ENCODE data around the gene NAALADL2.

NAALADL2 gene

DNA sequence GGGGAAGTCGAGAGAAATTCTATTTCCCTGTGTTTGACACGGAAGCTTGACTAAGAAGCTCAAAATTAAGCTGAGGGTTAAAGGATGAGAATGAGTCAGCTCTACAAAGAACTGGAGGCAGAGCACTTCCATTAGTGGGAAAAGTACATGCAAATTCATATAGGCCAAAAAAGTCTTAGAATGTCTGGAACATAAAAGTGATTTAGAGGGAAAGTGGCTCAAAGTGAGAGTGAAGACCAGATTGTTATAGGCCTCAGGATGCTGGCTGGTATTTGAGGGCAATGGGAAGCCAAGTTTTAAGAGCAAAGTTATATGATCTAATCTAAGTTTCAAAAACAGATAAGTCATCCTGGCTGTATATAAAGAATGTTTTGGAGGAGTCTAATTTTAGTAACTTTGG lies 857.3 kb downstream of the NAALADL2 start:
- Histone ChIP-seq H4K8ac (ENCODE audit: low read depth, low read length) (no peak overlapping the region), H3K27me3 (ENCODE audit: insufficient read depth, low read length) (no peaks in the 10 kb centered on the region), H3K9me3 (ENCODE audit: insufficient read depth, low read depth, low read length) (no peaks in the 10 kb centered on the region), H3K18ac (ENCODE audit: low read length) (no peak overlapping the region), H2AFZ (ENCODE audit: insufficient read depth, low read length, poor library complexity) (no peak overlapping the region), H3K36me3 (ENCODE audit: control insufficient read depth in 1 of 2, insufficient read depth in 2 of 2, low read length in 2 of 2) (no peaks in the 10 kb centered on the region), H3K4me2 (ENCODE audit: low read length) (no peak overlapping the region), H2BK5ac (ENCODE audit: low read depth, low read length, poor library complexity) (no peak overlapping the region), H2BK120ac (ENCODE audit: insufficient read depth, low read length, poor library complexity) (no peak overlapping the region), H3K9ac (ENCODE audit: low read length) (no peak overlapping the region), H4K91ac (ENCODE audit: low read depth, low read length) (no peak overlapping the region), H3K4ac (ENCODE audit: low read depth, low read length) (no peak overlapping the region), H2BK12ac (ENCODE audit: low read length) (no peak overlapping the region), H3K4me1 (ENCODE audit: control insufficient read depth in 1 of 2, insufficient read depth in 2 of 2, low read length in 2 of 2) (no peaks in the 10 kb centered on the region), H3K14ac (ENCODE audit: low read length) (no peak overlapping the region), H3K23ac (ENCODE audit: low read length) (no peak overlapping the region), H2AK5ac (ENCODE audit: low read length) (no peak overlapping the region), H3K27ac (ENCODE audit: low read depth, low read length) (no peak overlapping the region), H3K4me3 (ENCODE audit: low read depth, low read length) (no peak overlapping the region), H4K12ac (ENCODE audit: low read depth, low read length) (no peak overlapping the region), H3K79me2 (ENCODE audit: control insufficient read depth, insufficient read depth, low read length, poor library complexity) (no peaks in the 10 kb centered on the region), H3K79me1 (ENCODE audit: low read length) (no peaks in the 10 kb centered on the region)
- DNase-seq: no peak
- no CpG with 5 or more reads among the region's 2 CpGs for WGBS (ENCODE audit: extremely low coverage, insufficient coverage, insufficient read length)

DNA sequence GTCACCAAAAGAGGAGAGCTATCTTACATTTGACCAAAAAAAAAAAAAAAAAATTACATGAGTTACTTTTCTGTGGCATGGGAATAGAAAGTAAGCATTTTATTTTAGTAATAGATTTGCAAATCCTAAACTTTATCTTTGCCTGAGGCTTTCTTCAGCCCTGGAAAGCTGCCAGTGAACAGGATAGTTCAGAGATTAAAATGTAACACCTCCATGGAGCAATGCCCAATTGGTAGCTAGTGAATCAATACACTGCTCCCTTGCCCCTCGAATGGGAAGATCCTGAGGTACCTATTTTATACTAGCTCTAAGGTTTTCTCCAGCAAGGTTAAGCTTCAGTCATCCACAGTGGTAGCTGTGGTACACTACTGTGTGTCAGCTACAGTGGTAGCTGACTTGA lies 867.1 kb downstream of the NAALADL2 start:
- Histone ChIP-seq H3K4me3 (ENCODE audit: low read depth, low read length) (no peak overlapping the region), H3K4ac (ENCODE audit: low read depth, low read length) (no peak overlapping the region), H2BK12ac (ENCODE audit: low read length) (no peak overlapping the region), H3K23ac (ENCODE audit: low read length) (no peak overlapping the region), H3K4me1 (ENCODE audit: control insufficient read depth in 1 of 2, insufficient read depth in 2 of 2, low read length in 2 of 2) (no peaks in the 10 kb centered on the region), H2AK5ac (ENCODE audit: low read length) (no peak overlapping the region), H4K12ac (ENCODE audit: low read depth, low read length) (no peak overlapping the region), H3K4me2 (ENCODE audit: low read length) (no peak overlapping the region), H3K14ac (ENCODE audit: low read length) (no peak overlapping the region), H4K8ac (ENCODE audit: low read depth, low read length) (no peak overlapping the region), H3K27me3 (ENCODE audit: insufficient read depth, low read length) (no peaks in the 10 kb centered on the region), H3K79me2 (ENCODE audit: control insufficient read depth, insufficient read depth, low read length, poor library complexity) (no peaks in the 10 kb centered on the region), H4K91ac (ENCODE audit: low read depth, low read length) (no peak overlapping the region), H3K36me3 (ENCODE audit: control insufficient read depth in 1 of 2, insufficient read depth in 2 of 2, low read length in 2 of 2) (no peaks in the 10 kb centered on the region), H3K18ac (ENCODE audit: low read length) (no peak overlapping the region), H2BK5ac (ENCODE audit: low read depth, low read length, poor library complexity) (no peak overlapping the region), H3K9ac (ENCODE audit: low read length) (no peak overlapping the region), H2AFZ (ENCODE audit: insufficient read depth, low read length, poor library complexity) (no peak overlapping the region), H3K79me1 (ENCODE audit: low read length) (no peaks in the 10 kb centered on the region), H3K27ac (ENCODE audit: low read depth, low read length) (no peak overlapping the region), H3K9me3 (ENCODE audit: insufficient read depth, low read depth, low read length) (no peaks in the 10 kb centered on the region), H2BK120ac (ENCODE audit: insufficient read depth, low read length, poor library complexity) (no peak overlapping the region)
- DNase-seq: no peak
- WGBS (ENCODE audit: extremely low coverage, insufficient coverage, insufficient read length): no CpG with 5 or more reads among the region's 1 CpG

DNA sequence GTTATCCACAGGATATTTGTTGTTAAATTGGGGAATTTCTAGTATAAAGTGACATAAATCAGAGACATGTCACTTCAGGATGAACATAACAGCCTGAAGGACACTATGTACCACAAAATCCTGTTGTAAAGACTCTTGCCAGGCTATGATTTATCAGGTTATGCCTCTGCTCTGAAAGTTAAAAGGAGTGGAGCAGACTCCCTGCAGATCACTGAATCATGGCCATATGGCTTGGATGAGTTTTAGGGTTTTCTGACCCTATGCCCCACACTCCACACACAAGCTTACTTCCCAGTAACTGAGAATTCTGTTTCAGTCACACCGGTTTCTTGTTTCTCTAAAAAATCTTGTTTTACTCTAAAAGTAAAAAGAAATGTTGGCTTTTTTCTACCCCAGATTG lies 869.4 kb downstream of the NAALADL2 start:
- H3K23ac ChIP-seq (ENCODE audit: low read length): no peak overlapping the region
- DNase-seq: no peak
- H3K9me3 ChIP-seq (ENCODE audit: insufficient read depth, low read depth, low read length): no peaks in the 10 kb centered on the region
- H4K91ac ChIP-seq (ENCODE audit: low read depth, low read length): no peak overlapping the region
- H3K14ac ChIP-seq (ENCODE audit: low read length): no peak overlapping the region
- no peaks in the 10 kb centered on the region for H3K79me1 ChIP-seq (ENCODE audit: low read length)
- no peak overlapping the region for H3K4ac ChIP-seq (ENCODE audit: low read depth, low read length)
- no peaks in the 10 kb centered on the region for H3K27me3 ChIP-seq (ENCODE audit: insufficient read depth, low read length)
- no peak overlapping the region for H3K4me2 ChIP-seq (ENCODE audit: low read length)
- H2AK5ac ChIP-seq (ENCODE audit: low read length): no peak overlapping the region
- no peak overlapping the region for H3K18ac ChIP-seq (ENCODE audit: low read length)
- H4K8ac ChIP-seq (ENCODE audit: low read depth, low read length): no peak overlapping the region
- no peaks in the 10 kb centered on the region for H3K79me2 ChIP-seq (ENCODE audit: control insufficient read depth, insufficient read depth, low read length, poor library complexity)
- no peak overlapping the region for H3K4me3 ChIP-seq (ENCODE audit: low read depth, low read length)
- H3K36me3 ChIP-seq (ENCODE audit: control insufficient read depth in 1 of 2, insufficient read depth in 2 of 2, low read length in 2 of 2): no peaks in the 10 kb centered on the region
- H2BK120ac ChIP-seq (ENCODE audit: insufficient read depth, low read length, poor library complexity): no peak overlapping the region
- H2AFZ ChIP-seq (ENCODE audit: insufficient read depth, low read length, poor library complexity): no peak overlapping the region
- no peaks in the 10 kb centered on the region for H3K4me1 ChIP-seq (ENCODE audit: control insufficient read depth in 1 of 2, insufficient read depth in 2 of 2, low read length in 2 of 2)
- no peak overlapping the region for H3K27ac ChIP-seq (ENCODE audit: low read depth, low read length)
- no peak overlapping the region for H2BK12ac ChIP-seq (ENCODE audit: low read length)
- H2BK5ac ChIP-seq (ENCODE audit: low read depth, low read length, poor library complexity): no peak overlapping the region
- no peak overlapping the region for H3K9ac ChIP-seq (ENCODE audit: low read length)
- WGBS (ENCODE audit: extremely low coverage, insufficient coverage, insufficient read length): no CpG with 5 or more reads among the region's 1 CpG
- no peak overlapping the region for H4K12ac ChIP-seq (ENCODE audit: low read depth, low read length)

DNA sequence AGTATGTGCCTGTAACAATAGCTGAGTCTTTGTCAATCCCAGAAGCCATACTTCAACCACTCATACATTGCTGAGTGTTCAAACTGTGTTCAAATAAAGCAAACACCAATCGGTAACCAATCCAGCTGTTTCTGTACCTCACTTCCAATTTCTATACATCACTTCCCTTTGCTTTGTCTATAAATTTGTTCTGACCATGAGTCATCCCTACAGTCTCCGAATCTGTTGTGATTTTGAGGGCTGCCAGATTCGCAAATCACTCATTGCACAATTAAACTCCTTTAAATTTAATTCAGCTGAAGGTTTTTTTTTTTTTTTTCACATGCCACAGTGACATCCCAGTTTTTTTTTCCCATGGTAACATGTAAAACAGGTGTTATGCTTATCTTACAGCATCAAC lies 870.3 kb downstream of the NAALADL2 start:
- H2BK5ac ChIP-seq (ENCODE audit: low read depth, low read length, poor library complexity): no peak overlapping the region
- no peak for DNase-seq
- H3K36me3 ChIP-seq (ENCODE audit: control insufficient read depth in 1 of 2, insufficient read depth in 2 of 2, low read length in 2 of 2): peaks cover 0 to under 1% of the 10 kb centered on the region in 2 experiments
- no peak overlapping the region for H4K8ac ChIP-seq (ENCODE audit: low read depth, low read length)
- H3K4me2 ChIP-seq (ENCODE audit: low read length): no peak overlapping the region
- no CpG with 5 or more reads among the region's 3 CpGs for WGBS (ENCODE audit: extremely low coverage, insufficient coverage, insufficient read length)
- H3K4ac ChIP-seq (ENCODE audit: low read depth, low read length): no peak overlapping the region
- H3K27ac ChIP-seq (ENCODE audit: low read depth, low read length): no peak overlapping the region
- no peak overlapping the region for H3K14ac ChIP-seq (ENCODE audit: low read length)
- no peak overlapping the region for H3K9ac ChIP-seq (ENCODE audit: low read length)
- H3K9me3 ChIP-seq (ENCODE audit: insufficient read depth, low read depth, low read length): peaks cover 4% of the 10 kb centered on the region
- H3K27me3 ChIP-seq (ENCODE audit: insufficient read depth, low read length): no peaks in the 10 kb centered on the region
- H3K18ac ChIP-seq (ENCODE audit: low read length): no peak overlapping the region
- no peaks in the 10 kb centered on the region for H3K79me2 ChIP-seq (ENCODE audit: control insufficient read depth, insufficient read depth, low read length, poor library complexity)
- H2AFZ ChIP-seq (ENCODE audit: insufficient read depth, low read length, poor library complexity): no peak overlapping the region
- H2BK120ac ChIP-seq (ENCODE audit: insufficient read depth, low read length, poor library complexity): no peak overlapping the region
- H4K12ac ChIP-seq (ENCODE audit: low read depth, low read length): no peak overlapping the region
- H2BK12ac ChIP-seq (ENCODE audit: low read length): no peak overlapping the region
- H3K23ac ChIP-seq (ENCODE audit: low read length): no peak overlapping the region
- no peaks in the 10 kb centered on the region for H3K4me1 ChIP-seq (ENCODE audit: control insufficient read depth in 1 of 2, insufficient read depth in 2 of 2, low read length in 2 of 2)
- H2AK5ac ChIP-seq (ENCODE audit: low read length): no peak overlapping the region
- H4K91ac ChIP-seq (ENCODE audit: low read depth, low read length): no peak overlapping the region
- no peak overlapping the region for H3K4me3 ChIP-seq (ENCODE audit: low read depth, low read length)
- H3K79me1 ChIP-seq (ENCODE audit: low read length): no peaks in the 10 kb centered on the region

Data from trophoblast cell (in vitro differentiated cells and primary cell).